ENCODE data around the gene TRIM62.
A peak's percentile ranks its signal among the peaks of the same experiment; 100 is the strongest.
"Not testable (repeated sequence)": the region's sequence is repeated elsewhere in the genome, so short reads cannot be mapped to it uniquely, and the experiment has no call there.

TRIM62 gene

DNA sequence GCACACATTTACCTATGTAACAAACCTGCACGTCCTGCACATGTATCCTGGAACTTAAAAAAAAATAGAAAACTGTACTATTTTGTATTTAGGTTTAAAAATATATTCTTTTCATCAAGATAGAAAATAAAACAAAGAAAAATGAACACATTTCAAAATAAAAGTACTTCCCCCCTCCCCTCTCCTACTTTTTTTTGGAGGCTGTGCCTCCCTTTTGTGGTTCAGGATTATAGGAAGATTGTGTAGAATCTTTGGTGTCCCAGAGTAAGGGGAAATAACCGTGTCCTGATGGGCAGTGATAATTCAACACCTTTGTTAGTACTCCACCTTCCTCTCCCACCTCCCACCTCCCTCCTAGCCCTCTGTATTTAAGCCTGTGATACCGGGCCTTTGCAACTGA, 40.1 kb downstream of the TRIM62 start:
- DNase-seq (ENCODE audit: insufficient read length): no peak
- no peak for FAIRE-seq
- TF ChIP-seq TAF1 (IDR thresholded peaks at IDR 0.05; ENCODE audit: borderline replicate concordance, low read depth, low read length) (no peak), POLR2A (IDR thresholded peaks at IDR 0.05; ENCODE audit: low read depth, low read length) (no peak), POLR2AphosphoS5 (IDR thresholded peaks at IDR 0.05; ENCODE audit: low read depth, low read length) (no peak)

DNA sequence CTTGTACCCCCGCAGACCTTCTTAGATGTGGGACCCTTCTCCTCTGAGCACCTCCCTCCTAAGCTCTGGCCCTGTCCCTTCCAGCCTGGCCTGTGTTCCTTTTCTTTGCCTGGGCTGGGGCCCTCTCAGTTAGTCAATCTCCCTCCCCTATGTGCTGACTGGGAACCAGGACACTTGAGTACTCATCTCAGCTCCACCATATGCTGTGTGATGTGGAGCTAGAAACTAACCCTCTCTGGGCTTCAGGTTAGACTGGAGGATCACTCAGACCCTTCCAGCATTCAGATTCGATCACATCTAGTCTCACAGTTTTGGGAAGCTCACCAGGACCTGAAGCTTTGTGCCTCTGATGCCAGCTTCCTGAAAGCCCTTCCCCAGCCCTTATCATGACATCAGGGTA, 40.6 kb downstream of the TRIM62 start:
- no peak for FAIRE-seq
- DNase-seq (ENCODE audit: insufficient read length): no peak
- TF ChIP-seq POLR2A (IDR thresholded peaks at IDR 0.05; ENCODE audit: low read depth, low read length) (no peak), TAF1 (IDR thresholded peaks at IDR 0.05; ENCODE audit: borderline replicate concordance, low read depth, low read length) (no peak), POLR2AphosphoS5 (IDR thresholded peaks at IDR 0.05; ENCODE audit: low read depth, low read length) (no peak)

DNA sequence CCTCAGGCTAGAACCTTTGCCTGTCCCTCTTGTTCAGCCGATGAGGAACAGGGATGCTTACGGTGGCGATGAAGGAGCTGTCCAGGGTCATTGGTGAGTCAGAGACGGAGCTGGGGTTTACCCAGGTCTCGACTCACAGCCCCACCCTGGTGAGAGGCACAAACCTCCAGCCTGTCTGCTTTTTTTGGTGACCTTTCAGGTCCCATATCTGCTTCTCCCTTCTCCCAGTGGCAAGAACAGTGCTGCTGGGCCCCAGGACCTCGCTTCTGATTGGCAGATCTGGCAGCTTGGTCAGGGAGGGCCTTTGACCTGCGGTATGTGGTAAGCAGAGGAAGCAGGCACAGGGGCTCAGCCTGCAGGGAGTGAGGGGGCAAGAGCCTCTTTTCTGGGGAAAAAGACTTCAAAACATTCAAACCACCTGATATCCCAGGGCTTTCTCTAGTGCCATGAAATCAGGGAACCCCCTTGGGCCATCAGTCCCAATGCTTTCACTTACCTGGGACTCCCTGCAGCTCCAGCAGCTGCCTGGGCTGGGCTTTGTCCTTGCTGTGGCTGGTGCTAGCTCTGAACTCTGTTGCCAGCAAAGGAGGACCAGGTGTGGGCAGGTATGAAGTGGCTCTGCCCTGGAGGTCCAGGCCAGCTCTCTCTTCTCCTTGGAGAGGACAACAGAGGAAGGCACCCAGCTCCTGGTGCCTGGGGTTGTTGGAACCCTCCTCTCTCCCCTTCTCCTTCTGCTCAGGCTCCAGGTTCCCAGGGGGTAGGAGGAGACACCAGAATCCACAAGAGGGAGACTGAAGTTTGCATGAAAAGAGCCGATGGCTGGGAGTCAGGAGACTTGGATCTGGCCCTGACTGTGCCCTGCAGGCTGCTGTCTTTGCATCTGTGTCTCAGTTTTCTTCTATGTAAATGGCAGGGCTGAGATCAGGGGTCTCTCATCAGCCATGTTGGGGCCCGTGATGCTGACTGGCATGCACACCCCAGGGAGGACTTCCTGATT, 41.4 kb downstream of the TRIM62 start:
- DNase-seq (ENCODE audit: insufficient read length) (no peak), FAIRE-seq (no peak)
- TF ChIP-seq TAF1 (IDR thresholded peaks at IDR 0.05; ENCODE audit: borderline replicate concordance, low read depth, low read length): no peak
- no peak for TF ChIP-seq POLR2AphosphoS5 (IDR thresholded peaks at IDR 0.05; ENCODE audit: low read depth, low read length)

DNA sequence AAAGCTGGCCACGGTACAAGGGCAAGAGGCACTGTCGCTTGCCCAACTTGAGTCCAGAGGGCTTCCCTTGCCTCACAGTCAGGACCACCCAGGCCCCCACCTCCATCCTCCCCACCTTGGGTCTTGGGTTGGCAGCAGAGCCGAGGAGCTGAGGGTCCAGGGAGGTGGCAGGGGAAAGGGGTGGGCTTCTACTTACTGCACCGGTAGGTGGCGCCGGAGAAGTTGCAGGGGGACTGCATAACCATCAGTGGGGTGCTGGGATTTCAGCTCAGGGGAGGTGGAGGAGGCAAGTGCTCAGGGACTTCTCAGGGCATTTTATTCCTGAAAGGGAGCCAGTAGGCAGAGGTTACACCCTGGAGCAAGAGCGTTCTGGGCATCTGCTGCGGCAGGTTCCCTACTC, 44.0 kb downstream of the TRIM62 start:
- TF ChIP-seq TAF1 (IDR thresholded peaks at IDR 0.05; ENCODE audit: borderline replicate concordance, low read depth, low read length): no peak
- FAIRE-seq: no peak
- DNase-seq (ENCODE audit: insufficient read length): no peak

DNA sequence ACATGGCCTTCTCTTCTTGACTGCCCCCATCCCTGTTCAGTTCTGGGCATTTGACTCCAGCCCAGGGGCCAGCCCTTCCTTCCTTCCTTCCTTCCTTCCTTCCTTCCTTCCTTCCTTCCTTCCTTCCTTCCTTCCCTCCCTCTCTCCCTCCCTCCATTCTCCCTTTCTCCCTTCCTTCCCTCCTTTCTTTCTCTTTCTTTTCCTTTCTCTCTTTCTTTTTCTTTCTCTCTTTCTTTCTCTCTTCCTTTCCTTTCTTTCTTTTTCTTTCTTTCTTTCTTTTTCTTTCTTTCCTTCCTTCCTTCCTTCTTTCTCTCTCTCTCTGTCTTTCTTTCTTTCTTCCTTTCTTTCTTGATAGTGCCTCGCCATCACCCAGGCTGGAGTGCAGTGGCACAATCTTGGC, 45.8 kb downstream of the TRIM62 start:
- FAIRE-seq; DNase-seq (ENCODE audit: insufficient read length): not testable (repeated sequence)

DNA sequence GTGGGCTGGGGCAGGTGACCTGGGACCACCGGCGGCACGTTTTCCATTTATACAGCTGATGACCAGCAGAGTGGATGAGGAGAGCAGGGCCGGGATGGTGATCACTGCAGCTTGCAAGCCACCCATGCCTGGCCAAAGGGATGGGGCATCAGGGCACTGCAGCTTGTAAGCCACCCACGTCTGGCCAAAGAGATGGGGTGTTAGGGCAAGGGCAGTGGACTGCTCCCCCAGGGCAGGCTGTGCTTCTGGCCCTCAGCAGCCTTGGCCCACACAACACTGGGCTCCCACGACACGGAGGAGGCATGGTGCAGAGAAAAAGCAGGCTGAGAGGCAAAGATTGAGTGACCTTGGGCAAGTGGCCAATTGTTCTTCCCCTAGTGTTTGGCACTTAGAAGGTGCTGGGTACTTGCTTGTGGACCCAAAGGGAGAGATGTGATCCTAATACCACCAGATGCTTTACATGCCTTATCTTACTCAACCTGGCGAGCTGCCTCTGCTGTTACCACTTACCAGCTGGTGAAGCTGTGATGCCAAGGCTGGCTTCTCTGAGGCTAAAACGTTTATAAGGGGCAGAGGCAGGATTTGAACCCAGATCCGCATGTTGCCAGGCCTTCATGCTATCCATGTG, 48.3 kb downstream of the TRIM62 start:
- DNase-seq (ENCODE audit: insufficient read length) (no peak), FAIRE-seq (no peak)
- TF ChIP-seq POLR2A (IDR thresholded peaks at IDR 0.05; ENCODE audit: low read depth, low read length) (no peak), POLR2AphosphoS5 (IDR thresholded peaks at IDR 0.05; ENCODE audit: low read depth, low read length) (no peak), TAF1 (IDR thresholded peaks at IDR 0.05; ENCODE audit: borderline replicate concordance, low read depth, low read length) (no peak)

DNA sequence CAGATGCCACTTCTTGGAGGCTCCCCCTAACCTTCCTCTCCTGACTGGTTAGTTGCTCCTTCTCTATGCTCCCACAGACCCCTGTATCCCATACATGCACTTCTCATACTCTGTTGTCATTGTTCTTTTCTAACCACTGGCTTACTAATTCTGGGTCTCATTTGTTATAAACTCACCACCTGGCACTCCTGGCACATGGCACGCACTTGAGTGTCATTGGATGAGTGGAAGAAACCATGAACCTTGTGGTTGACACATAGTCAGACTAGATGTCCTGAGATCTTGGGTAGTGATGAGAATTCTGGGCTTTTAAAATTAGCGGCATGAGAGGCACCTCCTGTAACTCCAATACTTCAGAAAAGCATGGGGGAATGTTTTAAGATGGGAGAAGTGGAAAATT, 49.3 kb downstream of the TRIM62 start:
- TF ChIP-seq POLR2A (IDR thresholded peaks at IDR 0.05; ENCODE audit: low read depth, low read length) (no peak), TAF1 (IDR thresholded peaks at IDR 0.05; ENCODE audit: borderline replicate concordance, low read depth, low read length) (no peak), POLR2AphosphoS5 (IDR thresholded peaks at IDR 0.05; ENCODE audit: low read depth, low read length) (no peak)
- DNase-seq (ENCODE audit: insufficient read length) (no peak), FAIRE-seq (no peak)

DNA sequence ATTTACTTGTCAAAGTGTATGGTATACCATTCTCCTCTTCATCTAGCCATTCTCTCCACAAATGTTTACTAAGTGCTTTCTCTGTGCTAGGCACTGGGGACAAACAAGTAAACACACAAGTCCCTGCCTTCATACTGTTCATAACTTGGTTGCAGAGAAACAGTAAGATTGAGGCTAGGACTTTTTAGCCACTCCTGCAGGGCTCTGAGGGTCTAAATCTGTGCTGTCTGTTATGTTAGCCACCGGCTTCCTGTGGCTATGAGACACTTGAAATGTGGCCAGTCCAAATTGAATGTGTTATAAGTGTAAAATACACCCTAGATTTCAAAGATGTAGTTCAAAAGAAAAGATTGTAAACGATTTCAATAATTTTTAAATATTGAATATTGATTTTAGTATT, 50.7 kb downstream of the TRIM62 start:
- DNase-seq (ENCODE audit: insufficient read length) (no peak), FAIRE-seq (peak; percentile 48)
- no peak for TF ChIP-seq POLR2AphosphoS5 (IDR thresholded peaks at IDR 0.05; ENCODE audit: low read depth, low read length)
- TF ChIP-seq TAF1 (IDR thresholded peaks at IDR 0.05; ENCODE audit: borderline replicate concordance, low read depth, low read length): no peak
- no peak for TF ChIP-seq POLR2A (IDR thresholded peaks at IDR 0.05; ENCODE audit: low read depth, low read length)

DNA sequence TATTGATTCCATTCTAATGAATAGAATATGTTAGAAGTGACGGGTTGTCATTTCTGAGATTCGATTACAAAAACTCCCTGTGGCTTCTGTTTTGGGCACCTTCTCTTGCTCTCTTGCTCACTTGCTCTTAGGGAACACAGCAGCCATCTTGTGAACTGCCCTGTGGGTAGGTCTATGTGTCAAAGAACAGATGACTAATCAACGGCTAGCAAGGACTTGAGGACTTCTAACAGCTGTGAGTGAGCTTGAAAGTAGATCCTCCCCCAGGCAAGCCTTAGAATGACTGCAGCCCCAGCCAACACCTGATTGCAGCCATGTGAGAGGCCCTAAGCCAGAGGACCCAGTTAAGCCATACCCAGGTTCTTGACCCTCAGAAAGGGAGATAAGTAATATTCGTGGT, 51.5 kb downstream of the TRIM62 start:
- peak; percentile 70 for FAIRE-seq
- TF ChIP-seq TAF1 (IDR thresholded peaks at IDR 0.05; ENCODE audit: borderline replicate concordance, low read depth, low read length) (no peak), POLR2AphosphoS5 (IDR thresholded peaks at IDR 0.05; ENCODE audit: low read depth, low read length) (no peak), POLR2A (IDR thresholded peaks at IDR 0.05; ENCODE audit: low read depth, low read length) (no peak)
- no peak for DNase-seq (ENCODE audit: insufficient read length)

DNA sequence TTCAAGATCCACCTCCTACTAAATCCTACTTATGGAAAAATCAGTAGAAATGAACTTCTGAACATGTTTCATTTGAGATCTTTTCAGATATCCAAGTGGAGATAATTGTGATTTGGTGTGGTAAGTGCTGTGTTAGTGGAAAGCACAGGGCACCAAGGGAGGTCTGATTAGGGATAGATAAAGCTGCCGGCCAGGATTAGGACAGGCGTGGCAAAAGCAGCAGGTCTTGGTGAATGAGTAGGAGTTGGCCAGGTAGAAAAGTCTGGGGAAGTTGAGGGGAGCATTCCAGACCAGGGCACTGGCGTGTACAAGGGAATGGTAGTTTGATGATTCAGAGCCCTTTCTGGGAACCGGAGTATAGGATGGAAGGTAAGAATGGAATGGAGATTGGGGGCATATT, 53.1 kb downstream of the TRIM62 start:
- DNase-seq (ENCODE audit: insufficient read length): no peak
- FAIRE-seq: no peak
- no peak for TF ChIP-seq TAF1 (IDR thresholded peaks at IDR 0.05; ENCODE audit: borderline replicate concordance, low read depth, low read length)
- TF ChIP-seq POLR2AphosphoS5 (IDR thresholded peaks at IDR 0.05; ENCODE audit: low read depth, low read length): no peak
- no peak for TF ChIP-seq POLR2A (IDR thresholded peaks at IDR 0.05; ENCODE audit: low read depth, low read length)

DNA sequence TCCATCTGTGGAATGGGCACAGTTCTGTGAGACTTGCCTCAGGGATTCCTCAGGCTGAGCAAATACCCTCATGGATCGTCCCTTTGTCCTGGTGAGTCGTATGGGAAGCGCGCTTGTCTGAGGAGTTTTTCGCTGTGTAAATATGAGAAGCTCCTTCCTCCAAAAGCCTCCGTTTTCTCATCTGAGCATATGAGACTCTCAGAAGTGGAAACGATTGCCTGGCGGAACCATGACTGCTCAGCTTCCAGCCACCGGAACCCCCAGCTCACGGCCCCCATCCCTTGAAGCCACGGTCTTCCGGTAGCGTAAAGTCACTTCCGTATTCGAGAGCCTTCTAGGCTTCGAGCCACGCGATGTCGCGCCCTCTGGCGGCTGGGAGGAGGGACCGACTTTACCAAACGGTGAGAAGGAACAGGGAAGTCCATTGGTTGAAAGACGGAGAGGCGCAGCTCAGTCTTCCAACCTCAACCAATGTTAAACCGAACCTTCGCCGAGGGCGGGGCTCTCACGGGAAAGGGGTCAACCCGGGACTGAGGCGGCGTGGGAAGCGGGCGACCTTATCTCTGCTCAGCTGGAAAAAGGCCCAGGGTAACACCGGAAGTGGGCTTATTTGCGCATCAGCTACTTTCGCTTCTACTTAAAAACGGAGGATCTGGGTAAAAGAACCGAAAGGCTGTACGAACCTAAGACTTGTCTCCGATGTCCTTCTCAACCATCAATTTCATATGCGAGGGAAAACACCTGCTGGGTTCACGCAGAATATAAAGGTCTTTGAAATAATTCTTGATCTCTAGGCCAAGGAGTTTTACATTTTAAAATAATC, 54.6 kb downstream of the TRIM62 start:
- peak; percentile 97 for FAIRE-seq
- TF ChIP-seq POLR2A (IDR thresholded peaks at IDR 0.05; ENCODE audit: low read depth, low read length) (peak; percentile 95), TAF1 (IDR thresholded peaks at IDR 0.05; ENCODE audit: borderline replicate concordance, low read depth, low read length) (peak; percentile 87), POLR2AphosphoS5 (IDR thresholded peaks at IDR 0.05; ENCODE audit: low read depth, low read length) (peak; percentile 94)
- peak; percentile 78 for DNase-seq (ENCODE audit: insufficient read length)
